Measurements from ENCODE around the gene ICA1. TPM values are rescaled to one million over a fixed set of nuclear protein-coding genes. Genes with fewer than 3 reads are reported as not detected.

The ICA1 gene
- total and polyA plus RNA-seq, 4 donors: 16.5 to 54.6 (median 30.8) TPM

DNA sequence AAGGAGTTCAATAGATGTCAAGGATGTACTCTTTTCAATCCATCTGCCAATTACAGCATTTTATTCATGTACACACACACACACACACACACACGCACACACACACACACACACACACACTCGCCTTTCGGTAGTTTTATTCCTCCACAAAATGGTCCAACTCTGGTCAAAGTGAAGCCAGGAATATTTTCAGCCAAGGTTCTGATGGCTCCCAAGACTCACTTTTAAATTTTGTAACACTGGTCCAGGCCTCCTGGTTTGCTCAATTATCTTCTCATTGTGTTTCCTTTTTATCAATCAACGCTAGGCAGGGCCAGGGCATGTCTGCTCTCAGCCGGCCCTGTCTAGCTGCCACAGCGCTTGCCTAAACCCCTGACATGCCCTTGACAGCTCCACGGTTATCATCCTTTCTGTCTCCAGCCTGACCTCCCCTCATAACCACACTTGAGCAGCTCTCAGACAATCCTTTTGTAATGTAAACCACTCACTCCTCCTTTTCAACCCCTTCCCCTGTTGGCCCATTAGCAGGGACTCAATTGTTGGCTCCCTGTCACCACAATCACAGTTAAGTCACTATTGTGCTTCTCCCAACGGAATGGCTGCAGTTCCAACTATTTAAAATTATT is 115.1 kb downstream of the ICA1 start:
- 63 to 70% methylated on average over 8 of the region's 8 CpGs for WGBS, 2 donors
- no peaks in the 10 kb centered on the region for H3K27me3 ChIP-seq (ENCODE audit: control insufficient read depth in 3 of 3, insufficient read depth in 3 of 3, low read length in 2 of 3)

DNA sequence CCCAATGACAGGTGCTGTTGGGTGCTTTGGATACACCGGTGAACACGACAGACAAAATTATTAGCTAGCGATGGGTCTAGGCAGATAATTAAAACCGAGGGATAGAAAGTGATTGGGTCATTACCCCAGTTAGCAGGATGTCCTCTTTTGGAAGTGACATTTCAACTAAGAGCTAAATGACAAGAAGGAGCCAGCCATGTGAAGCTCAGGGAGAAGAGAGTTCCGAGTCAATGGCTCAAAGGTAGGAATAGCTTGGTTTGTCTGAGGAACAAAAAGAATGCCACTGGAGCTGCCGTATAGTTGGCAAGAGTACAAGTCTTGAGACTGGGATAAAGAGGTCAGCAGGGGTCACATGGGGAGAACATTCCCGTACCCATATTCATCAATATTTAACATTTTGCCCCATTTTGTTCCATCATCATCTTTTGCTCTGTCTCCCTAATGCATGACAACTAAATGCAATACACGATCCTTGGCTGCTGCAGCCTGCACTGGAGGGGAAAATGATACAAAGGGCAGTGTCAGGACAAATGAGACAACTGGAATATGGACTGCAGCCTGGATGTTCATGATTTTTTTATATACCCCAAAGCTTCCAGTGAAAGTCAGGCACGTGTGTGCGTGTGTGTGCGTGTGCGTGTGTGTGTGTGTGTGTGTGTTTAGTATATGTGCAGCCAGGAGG is 115.7 kb downstream of the ICA1 start:
- Histone ChIP-seq H3K27ac (ENCODE audit: low read depth in 1 of 2, low read length in 1 of 2) (no peak overlapping the region), H3K27me3 (ENCODE audit: control insufficient read depth in 3 of 3, insufficient read depth in 3 of 3, low read length in 2 of 3) (no peaks in the 10 kb centered on the region), H3K9ac (ENCODE audit: insufficient read depth in 1 of 2, low read length in 2 of 2) (no peak overlapping the region), H3K4me3 (no peak overlapping the region), H3K36me3 (ENCODE audit: control insufficient read depth in 4 of 4, insufficient read depth in 4 of 4, low read length in 4 of 4) (peaks cover 0 to 2% (median 1%) of the 10 kb centered on the region in 4 donors), H3K9me3 (ENCODE audit: control insufficient read depth in 4 of 4, insufficient read depth in 3 of 4, low read length in 3 of 4) (no peaks in the 10 kb centered on the region), H3K4me1 (ENCODE audit: control insufficient read depth in 5 of 5, insufficient read depth in 5 of 5, low read length in 5 of 5) (peaks cover 0 to 5% (median 0%) of the 10 kb centered on the region in 5 donors)
- TF ChIP-seq CTCF (IDR thresholded peaks at IDR 0.05; ENCODE audit: control extremely low read depth, extremely low read depth): no peak
- 79 to 84% methylated on average over 12 of the region's 12 CpGs for WGBS, 2 donors
- no peak for DNase-seq
- ATAC-seq (ENCODE audit: insufficient read depth, low FRiP score): no peak

More for the DNA sequence above, 115.1 kb downstream of the ICA1 start:
- no peaks in the 10 kb centered on the region for H3K9me3 ChIP-seq (ENCODE audit: control insufficient read depth in 4 of 4, insufficient read depth in 3 of 4, low read length in 3 of 4)
- H3K27ac ChIP-seq (ENCODE audit: low read depth in 1 of 2, low read length in 1 of 2): no peak overlapping the region
- H3K36me3 ChIP-seq (ENCODE audit: control insufficient read depth in 4 of 4, insufficient read depth in 4 of 4, low read length in 4 of 4): peaks cover 0 to 2% (median 0%) of the 10 kb centered on the region in 4 donors
- TF ChIP-seq CTCF (IDR thresholded peaks at IDR 0.05; ENCODE audit: control extremely low read depth, extremely low read depth): no peak
- no peak overlapping the region for H3K9ac ChIP-seq (ENCODE audit: insufficient read depth in 1 of 2, low read length in 2 of 2)
- no peak for ATAC-seq (ENCODE audit: insufficient read depth, low FRiP score)
- no peak for DNase-seq
- H3K4me3 ChIP-seq: no peak overlapping the region
- peaks cover 0 to 5% (median 0%) of the 10 kb centered on the region in 5 donors for H3K4me1 ChIP-seq (ENCODE audit: control insufficient read depth in 5 of 5, insufficient read depth in 5 of 5, low read length in 5 of 5)

- H3K9me3 ChIP-seq (ENCODE audit: control insufficient read depth in 4 of 4, insufficient read depth in 3 of 4, low read length in 3 of 4): no peaks in the 10 kb centered on the region
- ATAC-seq (ENCODE audit: insufficient read depth, low FRiP score) (no peak), DNase-seq (no peak)
- H3K4me3 ChIP-seq: no peak overlapping the region
- H3K27me3 ChIP-seq (ENCODE audit: control insufficient read depth in 3 of 3, insufficient read depth in 3 of 3, low read length in 2 of 3): no peaks in the 10 kb centered on the region
- no peak overlapping the region for H3K9ac ChIP-seq (ENCODE audit: insufficient read depth in 1 of 2, low read length in 2 of 2)
- no peak for TF ChIP-seq CTCF (IDR thresholded peaks at IDR 0.05; ENCODE audit: control extremely low read depth, extremely low read depth)
- no peak overlapping the region for H3K27ac ChIP-seq (ENCODE audit: low read depth in 1 of 2, low read length in 1 of 2)
- H3K4me1 ChIP-seq (ENCODE audit: control insufficient read depth in 5 of 5, insufficient read depth in 5 of 5, low read length in 5 of 5): peaks cover 0 to 5% (median 0%) of the 10 kb centered on the region in 5 donors
- WGBS, 2 donors: 87 to 94% methylated on average over 4 of the region's 4 CpGs
- H3K36me3 ChIP-seq (ENCODE audit: control insufficient read depth in 4 of 4, insufficient read depth in 4 of 4, low read length in 4 of 4): peaks cover 0 to 7% (median 2%) of the 10 kb centered on the region in 4 donors
These were observed 117.1 kb downstream of the ICA1 start for GRCh38 chr7:8144856-8145255.
